Activated CD8-positive, alpha-beta T cell treated with anti-CD3 and anti-CD28 coated beads, Interleukin-2, amount 10 ng/mL, durations not matched to agents 7 days and 5 days (primary cell): ENCODE data around the gene DPP6. TPM values are rescaled to one million over a fixed set of nuclear protein-coding genes. Genes with fewer than 3 reads are reported as not detected.

Experiments
- ATAC-seq: fragments of 150-1000 bp; cut with Tn5 transposase; one replicate; pipeline ENCODE4 v1.10.0; 2021; ENCODE audit warnings: moderate library complexity
- CTCF ChIA-PET: fragments of 350-600 bp; sonication (Branson Sonifier 250); formaldehyde crosslinking; loops from one replicate; lab custom pipeline; 2021; ENCODE audit warnings: antibody characterized with exemption; lab: Charles Lee
- POLR2A ChIA-PET: fragments of 350-600 bp; sonication (Branson Sonifier 250); formaldehyde crosslinking; loops from one replicate; lab custom pipeline; 2021; ENCODE audit warnings: antibody characterized with exemption; lab: Charles Lee
- DNase-seq: peaks from one replicate; pipeline ENCODE4 v3.0.0-alpha.2; 2020
- H3K27ac Mint-ChIP-seq: one replicate; pipeline ENCODE4 v1.8.0; 2021; ENCODE audit warnings: mild to moderate bottlenecking, mixed read lengths
- H3K27me3 Mint-ChIP-seq: one replicate; pipeline ENCODE4 v1.8.0; 2021; ENCODE audit warnings: low read depth, mixed read lengths
- H3K36me3 Mint-ChIP-seq: one replicate; pipeline ENCODE4 v1.8.0; 2021; ENCODE audit warnings: low read depth, mixed read lengths
- H3K4me1 Mint-ChIP-seq: one replicate; pipeline ENCODE4 v1.8.0; 2021; ENCODE audit warnings: low read depth, mixed read lengths
- H3K4me3 Mint-ChIP-seq: one replicate; pipeline ENCODE4 v1.8.0; 2021; ENCODE audit warnings: mild to moderate bottlenecking, mixed read lengths
- H3K9me3 Mint-ChIP-seq: one replicate; pipeline ENCODE4 v1.8.0; 2022; ENCODE audit warnings: mixed read lengths; ENCODE audit not compliant: insufficient read depth
- total RNA-seq, 2 experiments: library from RNA; stranded (reverse); gene quantifications; one replicate each; pipeline ENCODE4 v1.2.3, GENCODE V29; 2021

Gene DPP6
- total RNA-seq, 2 experiments from 2014 or later, result not detected

- no peak for ATAC-seq
- no peaks in the 10 kb centered on the region for H3K4me1 Mint-ChIP-seq
- CTCF ChIA-PET, result no interaction called here
- DNase-seq, result no peak
- peaks cover 12% of the 10 kb centered on the region for H3K27me3 Mint-ChIP-seq
- H3K36me3 Mint-ChIP-seq, result no peaks in the 10 kb centered on the region
- POLR2A ChIA-PET, result no interaction called here
- no peaks in the 10 kb centered on the region for H3K9me3 Mint-ChIP-seq
- no peak overlapping the region for H3K27ac Mint-ChIP-seq
- no peak overlapping the region for H3K4me3 Mint-ChIP-seq
Measured at GRCh38 chr7:154840086-154840485, 787.9 kb downstream of the DPP6 start.

- POLR2A ChIA-PET, result no interaction called here
- Mint-ChIP-seq H3K9me3 (no peaks in the 10 kb centered on the region), H3K4me3 (no peak overlapping the region), H3K4me1 (no peaks in the 10 kb centered on the region), H3K36me3 (no peaks in the 10 kb centered on the region), H3K27ac (no peak overlapping the region), H3K27me3 (peaks cover 15% of the 10 kb centered on the region)
- CTCF ChIA-PET, result no interaction called here
- no peak for DNase-seq
- ATAC-seq, result no peak
Measured at GRCh38 chr7:154841731-154842331, 789.6 kb downstream of the DPP6 start.

GRCh38 chr7:154842591-154842990 is 790.4 kb downstream of the DPP6 start:
- POLR2A ChIA-PET, result no interaction called here
- CTCF ChIA-PET, result no interaction called here

GRCh38 chr7:154843670-154844237 is 791.6 kb downstream of the DPP6 start:
- H3K36me3 Mint-ChIP-seq, result no peaks in the 10 kb centered on the region
- DNase-seq (no peak), ATAC-seq (no peak)
- no peaks in the 10 kb centered on the region for H3K4me1 Mint-ChIP-seq
- no peak overlapping the region for H3K27ac Mint-ChIP-seq
- no peaks in the 10 kb centered on the region for H3K9me3 Mint-ChIP-seq
- ChIA-PET CTCF (no interaction called here), POLR2A (no interaction called here)
- H3K27me3 Mint-ChIP-seq, result peaks cover 18% of the 10 kb centered on the region
- no peak overlapping the region for H3K4me3 Mint-ChIP-seq

More at GRCh38 chr7:154842591-154842990, 790.4 kb downstream of the DPP6 start:
- H3K27me3 Mint-ChIP-seq, result peaks cover 18% of the 10 kb centered on the region
- no peak for ATAC-seq
- H3K4me1 Mint-ChIP-seq, result no peaks in the 10 kb centered on the region
- no peak overlapping the region for H3K4me3 Mint-ChIP-seq
- H3K9me3 Mint-ChIP-seq, result no peaks in the 10 kb centered on the region
- no peak overlapping the region for H3K27ac Mint-ChIP-seq
- DNase-seq, result no peak
- no peaks in the 10 kb centered on the region for H3K36me3 Mint-ChIP-seq

- ChIA-PET POLR2A (no interaction called here), CTCF (no interaction called here)
- H3K4me3 Mint-ChIP-seq, result no peak overlapping the region
- no peaks in the 10 kb centered on the region for H3K4me1 Mint-ChIP-seq
- no peaks in the 10 kb centered on the region for H3K9me3 Mint-ChIP-seq
- no peak for DNase-seq
- no peaks in the 10 kb centered on the region for H3K36me3 Mint-ChIP-seq
- no peak for ATAC-seq
- H3K27ac Mint-ChIP-seq, result no peak overlapping the region
- H3K27me3 Mint-ChIP-seq, result peaks cover 18% of the 10 kb centered on the region
Measured at GRCh38 chr7:154844499-154844898, 792.3 kb downstream of the DPP6 start.

GRCh38 chr7:154844955-154845354 is 792.8 kb downstream of the DPP6 start:
- H3K4me3 Mint-ChIP-seq, result no peak overlapping the region
- ATAC-seq, result no peak
- DNase-seq, result no peak
- no peaks in the 10 kb centered on the region for H3K4me1 Mint-ChIP-seq
- H3K36me3 Mint-ChIP-seq, result no peaks in the 10 kb centered on the region
- ChIA-PET POLR2A (no interaction called here), CTCF (no interaction called here)
- H3K9me3 Mint-ChIP-seq, result no peaks in the 10 kb centered on the region
- H3K27ac Mint-ChIP-seq, result no peak overlapping the region
- peaks cover 18% of the 10 kb centered on the region for H3K27me3 Mint-ChIP-seq

GRCh38 chr7:154848464-154848863 is 796.3 kb downstream of the DPP6 start:
- peaks cover 10% of the 10 kb centered on the region for H3K27me3 Mint-ChIP-seq
- H3K36me3 Mint-ChIP-seq, result no peaks in the 10 kb centered on the region
- ChIA-PET POLR2A (no interaction called here), CTCF (no interaction called here)
- H3K4me1 Mint-ChIP-seq, result no peaks in the 10 kb centered on the region
- H3K27ac Mint-ChIP-seq, result no peak overlapping the region
- no peaks in the 10 kb centered on the region for H3K9me3 Mint-ChIP-seq
- no peak for ATAC-seq
- DNase-seq, result no peak
- H3K4me3 Mint-ChIP-seq, result no peak overlapping the region

- H3K36me3 Mint-ChIP-seq, result no peaks in the 10 kb centered on the region
- ChIA-PET POLR2A (no interaction called here), CTCF (no interaction called here)
- no peaks in the 10 kb centered on the region for H3K4me1 Mint-ChIP-seq
- no peak overlapping the region for H3K4me3 Mint-ChIP-seq
- H3K9me3 Mint-ChIP-seq, result no peaks in the 10 kb centered on the region
- ATAC-seq, result no peak
- H3K27ac Mint-ChIP-seq, result no peak overlapping the region
- no peaks in the 10 kb centered on the region for H3K27me3 Mint-ChIP-seq
- no peak for DNase-seq
Measured at GRCh38 chr7:154852205-154852604, 800.0 kb downstream of the DPP6 start.

- no peak for DNase-seq
- H3K27me3 Mint-ChIP-seq, result no peaks in the 10 kb centered on the region
- no peak overlapping the region for H3K27ac Mint-ChIP-seq
- POLR2A ChIA-PET, result no interaction called here
- H3K36me3 Mint-ChIP-seq, result no peaks in the 10 kb centered on the region
- no peaks in the 10 kb centered on the region for H3K4me1 Mint-ChIP-seq
- ATAC-seq, result no peak
- no peak overlapping the region for H3K4me3 Mint-ChIP-seq
- CTCF ChIA-PET, result no interaction called here
- no peaks in the 10 kb centered on the region for H3K9me3 Mint-ChIP-seq
Measured at GRCh38 chr7:154853063-154853726, 801.0 kb downstream of the DPP6 start.

- Mint-ChIP-seq H3K27me3 (no peaks in the 10 kb centered on the region), H3K9me3 (no peaks in the 10 kb centered on the region), H3K4me3 (no peak overlapping the region), H3K4me1 (no peaks in the 10 kb centered on the region), H3K27ac (no peak overlapping the region), H3K36me3 (no peaks in the 10 kb centered on the region)
- ChIA-PET CTCF (no interaction called here), POLR2A (no interaction called here)
- ATAC-seq (no peak), DNase-seq (no peak)
Measured at GRCh38 chr7:154853727-154854095, 801.5 kb downstream of the DPP6 start.

GRCh38 chr7:154854836-154855235 is 802.6 kb downstream of the DPP6 start:
- no peaks in the 10 kb centered on the region for H3K36me3 Mint-ChIP-seq
- ChIA-PET POLR2A (no interaction called here), CTCF (no interaction called here)
- no peak for DNase-seq
- ATAC-seq, result no peak
- no peak overlapping the region for H3K4me3 Mint-ChIP-seq
- H3K27me3 Mint-ChIP-seq, result no peaks in the 10 kb centered on the region
- H3K4me1 Mint-ChIP-seq, result no peaks in the 10 kb centered on the region
- H3K9me3 Mint-ChIP-seq, result no peaks in the 10 kb centered on the region
- no peak overlapping the region for H3K27ac Mint-ChIP-seq

- Mint-ChIP-seq H3K36me3 (no peaks in the 10 kb centered on the region), H3K27me3 (no peaks in the 10 kb centered on the region), H3K27ac (no peak overlapping the region), H3K9me3 (no peaks in the 10 kb centered on the region), H3K4me3 (no peak overlapping the region), H3K4me1 (no peaks in the 10 kb centered on the region)
- CTCF ChIA-PET, result no interaction called here
- ATAC-seq, result no peak
- POLR2A ChIA-PET, result no interaction called here
- no peak for DNase-seq
Measured at GRCh38 chr7:154855366-154855765, 803.2 kb downstream of the DPP6 start.
